Erythroblast (primary cell): ENCODE results near the gene RASSF5.

Experiments
- GATA1 ChIP-seq: IDR thresholded peaks from 2 replicates; pipeline ENCODE4 v1.6.1; 2011; ENCODE audit warnings: low read depth, mild to moderate bottlenecking, control low read depth, low read length, moderate library complexity
- POLR2A ChIP-seq: IDR thresholded peaks from 2 replicates; pipeline ENCODE4 v1.6.1; 2011; ENCODE audit warnings: mild to moderate bottlenecking, low read length

DNA sequence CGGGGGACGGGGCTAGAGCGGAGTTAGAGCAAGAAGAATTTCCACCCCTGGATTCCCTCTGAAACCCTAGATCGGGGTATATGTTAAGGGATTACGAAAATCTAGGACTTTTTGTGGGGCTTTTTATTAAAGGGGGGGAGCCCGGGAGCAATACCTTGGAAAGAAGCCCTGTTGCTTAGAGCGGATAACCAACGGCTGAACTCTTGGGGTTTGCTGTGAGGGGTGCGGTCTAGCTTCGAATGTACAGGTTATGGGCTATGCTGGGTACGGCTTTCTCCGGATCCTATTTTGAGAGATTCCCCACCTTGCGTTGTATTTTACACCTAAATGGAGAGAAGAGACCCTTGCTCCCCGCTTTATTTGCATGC, 128.6 kb downstream of the RASSF5 start:
- TF ChIP-seq POLR2A: no peak
- no peak for TF ChIP-seq GATA1
